GM21528 (cell line): ENCODE data around the gene ADGRG6.

Source experiments
- ATAC-seq: cut with Tn5 transposase; IDR thresholded peaks from one replicate; pipeline ENCODE4 v1.9.1; 2021; ENCODE audit warnings: mild to moderate bottlenecking, moderate library complexity; ENCODE audit not compliant: unreplicated experiment, low FRiP score

ADGRG6 gene

DNA sequence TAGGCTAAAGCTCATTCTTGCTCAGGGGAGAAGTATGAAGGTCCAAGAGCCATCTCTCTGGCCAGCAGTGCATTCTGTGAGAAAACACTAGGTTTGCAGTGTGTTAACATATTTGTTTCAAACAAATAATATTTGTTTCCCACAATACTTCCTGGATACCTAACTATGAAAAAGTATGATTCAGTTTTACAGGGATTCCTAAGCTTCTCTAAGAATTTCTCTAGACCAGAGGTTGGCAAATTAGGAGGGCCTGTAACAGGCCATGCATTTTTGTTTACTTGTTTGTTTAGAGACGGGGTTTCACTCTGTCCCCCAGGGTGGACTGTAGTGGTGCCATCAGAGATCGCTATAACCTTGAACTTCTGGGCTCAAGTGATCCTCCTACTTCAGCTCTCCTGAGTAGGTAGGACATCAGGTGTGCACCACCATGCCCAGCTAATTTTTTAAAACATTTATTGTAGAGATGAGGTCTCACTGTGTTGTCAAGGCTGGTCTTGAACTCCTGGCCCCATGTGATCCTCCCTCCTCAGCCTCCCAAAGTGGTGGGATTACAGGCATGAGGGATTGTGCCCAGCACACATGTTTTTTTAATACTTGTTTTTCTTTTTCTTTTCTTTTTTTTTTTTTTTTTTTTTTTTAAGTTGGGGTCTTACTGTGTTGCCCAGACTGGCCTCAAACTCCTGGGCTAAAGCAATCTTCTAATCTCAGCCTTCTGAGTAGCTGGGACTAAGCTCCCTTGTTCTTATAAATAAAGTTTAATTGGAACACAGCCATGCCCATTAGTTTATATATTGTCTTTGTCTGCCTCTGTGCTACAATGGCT, 71.7 kb downstream of the ADGRG6 start:
- ATAC-seq, result no peak

DNA sequence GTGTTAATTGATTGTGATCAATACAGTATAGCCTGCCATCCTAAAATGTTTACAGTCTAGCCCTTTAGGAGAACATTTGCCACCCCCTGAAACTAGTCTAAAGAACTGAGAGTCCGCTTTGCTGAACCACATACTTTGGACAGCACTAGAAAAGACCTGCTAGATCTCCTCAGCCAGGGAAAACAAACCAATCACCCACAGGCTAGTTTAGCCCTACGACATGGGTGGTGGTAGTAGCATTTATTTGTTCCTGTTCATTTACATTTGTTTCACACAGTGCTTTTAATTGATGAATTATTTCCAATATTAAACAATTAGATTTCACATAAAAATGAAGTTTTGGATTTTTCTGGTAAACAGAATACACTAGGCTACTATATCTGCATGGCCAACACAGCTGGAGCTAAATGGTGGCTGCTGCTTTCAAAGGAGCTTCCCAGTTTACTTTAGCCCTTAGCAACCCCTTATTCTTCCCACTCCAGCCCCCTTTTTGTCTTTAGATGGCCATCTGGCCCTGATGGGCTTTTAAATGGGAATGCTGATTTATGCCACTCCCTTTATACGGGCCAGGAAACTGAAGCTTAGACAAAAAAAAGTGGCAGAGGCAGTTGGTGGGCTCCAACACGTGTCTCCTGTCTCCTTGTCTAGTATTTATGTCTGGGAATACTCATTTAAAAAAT, 72.4 kb downstream of the ADGRG6 start:
- ATAC-seq, result no peak

DNA sequence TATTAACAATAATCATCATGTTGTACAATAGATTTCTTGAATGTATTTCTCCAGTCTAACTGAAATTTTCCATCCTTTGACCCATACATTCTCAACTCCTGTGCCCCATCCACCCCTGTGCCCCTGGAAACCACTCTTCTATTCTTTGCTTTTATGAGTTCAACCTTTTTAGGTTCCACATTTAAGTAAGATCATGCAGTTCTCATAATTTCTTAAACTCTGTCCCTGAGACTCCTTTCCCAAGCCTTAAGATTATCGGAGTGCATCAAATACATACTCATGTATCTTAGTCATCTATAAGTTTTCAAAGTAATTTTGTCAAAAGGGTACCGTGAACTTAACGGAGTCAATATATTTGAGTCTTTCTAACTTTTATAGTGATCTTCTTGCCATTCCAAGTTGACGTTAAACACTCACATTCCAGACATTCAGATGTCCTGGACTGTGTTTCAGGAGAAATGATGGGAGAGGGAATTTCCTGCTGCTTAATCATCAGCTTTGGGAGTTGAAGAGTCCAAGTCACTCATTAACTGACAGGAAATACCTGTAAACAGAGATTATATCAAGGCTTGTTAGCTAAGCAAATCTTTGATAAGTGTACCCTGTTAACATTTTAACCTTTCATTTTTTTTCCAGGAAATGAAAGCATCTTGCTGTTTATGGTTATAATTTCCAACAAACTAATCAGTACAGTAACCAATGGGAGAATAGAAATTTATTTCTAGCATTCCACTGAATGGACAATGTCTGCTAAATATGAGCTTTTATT, 73.3 kb downstream of the ADGRG6 start:
- ATAC-seq, result no peak

- ATAC-seq, result no peak
Measured at GRCh38 chr6:142376115-142376514, 74.3 kb downstream of the ADGRG6 start.

DNA sequence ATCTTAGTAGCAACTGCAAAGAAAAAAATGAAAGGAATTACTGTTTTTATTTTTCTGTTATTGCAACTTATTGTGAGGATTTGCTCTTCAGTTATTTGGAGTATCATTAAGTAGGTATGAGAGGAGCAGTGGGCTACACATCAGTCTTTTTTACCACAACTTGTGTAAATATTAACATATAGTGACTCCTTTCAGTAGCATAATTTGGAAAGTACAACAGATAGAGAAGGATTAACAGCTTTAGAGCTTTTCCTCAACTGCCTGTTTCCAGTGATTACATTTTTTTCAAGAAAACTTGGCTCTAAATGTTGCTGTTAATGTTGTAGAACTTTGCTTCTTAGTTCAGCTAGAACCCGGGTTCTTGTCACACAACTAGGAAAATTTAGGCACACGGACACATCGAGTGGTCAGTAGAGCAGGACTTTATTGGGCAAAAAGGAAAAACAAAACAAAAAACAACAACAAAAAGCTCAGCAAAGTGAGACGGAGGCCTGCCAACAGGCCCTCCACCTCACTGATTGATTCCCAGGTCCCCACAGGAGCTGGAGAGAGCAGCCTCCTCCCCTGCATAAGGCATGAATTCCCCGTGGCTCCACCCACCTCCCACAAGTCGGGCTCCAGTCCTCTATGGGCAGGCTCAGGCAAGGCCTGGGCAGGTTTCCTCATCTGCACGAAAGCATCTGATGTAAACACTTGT, 75.1 kb downstream of the ADGRG6 start:
- no peak for ATAC-seq

DNA sequence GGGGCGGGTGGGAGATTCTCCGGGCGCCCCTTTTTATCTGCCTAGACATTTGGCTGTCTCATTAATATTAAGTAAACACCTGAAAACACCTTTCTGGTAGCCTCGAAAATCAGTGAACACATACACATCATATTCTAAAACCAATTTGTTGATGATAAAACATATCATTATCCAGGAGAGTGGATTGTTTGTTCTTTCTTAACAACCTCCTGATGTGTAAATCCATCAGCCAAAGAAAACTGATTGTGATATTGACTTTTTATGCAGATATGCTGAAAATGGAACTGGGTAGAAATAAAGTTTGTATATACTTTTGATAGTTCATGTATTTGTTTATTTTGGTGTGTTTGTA, 75.7 kb downstream of the ADGRG6 start:
- no peak for ATAC-seq

- no peak for ATAC-seq
Measured at GRCh38 chr6:142378138-142378875, 76.5 kb downstream of the ADGRG6 start.

- ATAC-seq, result no peak
Measured at GRCh38 chr6:142380626-142381025, 78.8 kb downstream of the ADGRG6 start.

- no peak for ATAC-seq
Measured at GRCh38 chr6:142381181-142381580, 79.4 kb downstream of the ADGRG6 start.

- no peak for ATAC-seq
Measured at GRCh38 chr6:142381845-142382378, 80.1 kb downstream of the ADGRG6 start.

- no peak for ATAC-seq
Measured at GRCh38 chr6:142384519-142385254, 82.9 kb downstream of the ADGRG6 start.

DNA sequence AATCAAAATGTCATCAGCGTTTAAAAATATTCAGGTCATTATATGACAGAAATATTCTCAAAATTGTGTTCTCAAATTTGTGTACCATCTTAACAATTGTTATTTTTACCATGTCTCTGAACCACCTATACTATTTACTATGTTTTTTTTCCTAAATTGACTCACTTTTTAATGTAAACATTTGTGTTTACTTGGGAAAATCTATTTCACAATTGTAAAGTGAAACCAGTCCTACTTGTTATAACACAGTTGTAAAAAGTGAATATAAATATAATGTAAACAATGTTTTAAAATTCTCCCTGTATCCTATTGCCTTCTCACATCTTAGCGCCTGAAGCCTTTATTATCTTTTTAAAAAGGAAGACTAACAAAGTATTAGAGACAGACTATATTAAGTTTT, 83.5 kb downstream of the ADGRG6 start:
- no peak for ATAC-seq

DNA sequence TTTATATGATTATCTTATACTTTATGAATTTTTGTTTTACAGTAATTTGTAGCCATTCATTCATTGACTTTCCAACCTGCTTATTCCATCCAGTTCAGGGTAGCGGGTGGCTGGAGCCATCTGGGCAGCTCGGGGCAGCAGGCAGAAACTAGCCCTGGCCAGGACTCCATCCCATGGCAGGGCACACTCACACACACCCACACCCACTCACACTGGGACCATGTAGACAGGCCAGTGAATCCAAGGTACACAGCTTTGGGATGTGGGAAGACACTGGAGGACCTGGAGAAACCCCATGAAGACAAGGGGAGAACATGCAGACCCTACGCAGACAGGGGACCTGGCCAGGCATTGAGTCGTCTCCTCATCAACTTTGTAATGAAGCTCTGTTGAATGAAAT, 84.8 kb downstream of the ADGRG6 start:
- ATAC-seq, result no peak

GRCh38 chr6:142387997-142388815, 86.4 kb downstream of the ADGRG6 start:
- peak; percentile 63 for ATAC-seq

GRCh38 chr6:142395266-142395665, 93.5 kb downstream of the ADGRG6 start:
- ATAC-seq, result peak; percentile 15

DNA sequence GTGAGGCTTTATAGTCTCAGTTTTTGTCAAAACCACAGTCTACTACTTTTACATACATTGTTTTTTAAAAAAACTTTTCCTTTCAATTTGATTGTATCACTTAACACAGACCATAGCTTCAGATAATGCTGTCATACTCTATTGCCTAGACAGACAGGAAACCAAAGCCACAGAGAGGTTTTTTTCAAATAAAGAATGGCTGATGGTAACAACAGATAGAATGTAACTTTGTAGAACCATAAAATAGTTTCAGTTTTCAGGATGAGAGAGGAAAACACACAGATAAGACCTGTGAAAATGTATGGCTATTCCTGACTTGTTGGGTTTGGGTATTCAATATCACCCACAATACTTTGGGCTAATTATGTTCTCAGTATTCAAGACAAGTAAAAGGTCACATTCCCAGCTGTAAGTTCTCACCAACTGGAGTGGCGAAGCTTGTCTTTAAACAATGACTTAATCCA, 94.0 kb downstream of the ADGRG6 start:
- peak; percentile 98 for ATAC-seq

DNA sequence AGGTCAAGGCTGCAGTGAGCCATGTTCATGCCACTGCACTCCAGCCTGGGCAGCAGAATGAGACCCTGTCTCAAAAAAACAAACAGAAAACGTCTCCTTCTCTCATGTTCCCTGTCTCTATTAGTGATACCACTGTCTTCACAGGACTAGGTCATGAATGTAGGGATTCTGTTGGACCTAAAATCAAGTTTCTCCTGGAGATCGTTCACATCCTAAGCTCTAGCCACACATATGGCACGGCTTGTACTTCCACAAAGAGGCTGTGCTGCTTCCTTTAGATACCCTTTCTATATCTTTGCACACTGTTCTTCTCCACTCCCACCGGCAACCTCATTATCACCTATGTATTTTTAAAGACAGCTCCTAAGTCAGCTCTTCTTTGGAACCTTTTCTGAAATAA, 96.5 kb downstream of the ADGRG6 start:
- no peak for ATAC-seq

- no peak for ATAC-seq
Measured at GRCh38 chr6:142399739-142400138, 97.9 kb downstream of the ADGRG6 start.
